AG09309 (cell line): ENCODE measurements around the gene TACC2.

Experiments
- DNase-seq: peaks from one replicate; pipeline ENCODE4 v3.0.0-alpha.2; 2010; ENCODE audit warnings: low read depth
- H3K4me3 ChIP-seq: 2 replicates; pipeline ENCODE4 v1.5.1; 2011; ENCODE audit warnings: mild to moderate bottlenecking, low read depth, low read length, moderate library complexity; ENCODE audit not compliant: control insufficient read depth
- CTCF ChIP-seq: IDR thresholded peaks from 2 replicates; pipeline ENCODE4 v1.5.1; 2011; ENCODE audit warnings: mild to moderate bottlenecking, low read depth, low read length, inconsistent platforms; ENCODE audit not compliant: insufficient read depth, control insufficient read depth; ENCODE audit errors: missing control alignments

Gene TACC2

GRCh38 chr10:122219340-122219739 is 230.4 kb downstream of the TACC2 start:
- no peak for TF ChIP-seq CTCF
- no peak overlapping the region for H3K4me3 ChIP-seq
- DNase-seq = no peak

GRCh38 chr10:122220736-122221135 is 231.8 kb downstream of the TACC2 start:
- H3K4me3 ChIP-seq = no peak overlapping the region
- DNase-seq = no peak
- TF ChIP-seq CTCF = no peak

GRCh38 chr10:122221958-122222357 is 233.0 kb downstream of the TACC2 start:
- DNase-seq = no peak
- no peak for TF ChIP-seq CTCF
- H3K4me3 ChIP-seq = no peak overlapping the region

GRCh38 chr10:122222638-122223037 is 233.7 kb downstream of the TACC2 start:
- H3K4me3 ChIP-seq = no peak overlapping the region
- TF ChIP-seq CTCF = no peak
- no peak for DNase-seq

- no peak for DNase-seq
- no peak for TF ChIP-seq CTCF
- H3K4me3 ChIP-seq = no peak overlapping the region
Measured at GRCh38 chr10:122224159-122224558, 235.2 kb downstream of the TACC2 start.

- TF ChIP-seq CTCF = no peak
- H3K4me3 ChIP-seq = no peak overlapping the region
- DNase-seq = no peak
Measured at GRCh38 chr10:122225330-122225729, 236.4 kb downstream of the TACC2 start.

GRCh38 chr10:122227754-122228153 is 238.8 kb downstream of the TACC2 start:
- no peak overlapping the region for H3K4me3 ChIP-seq
- no peak for TF ChIP-seq CTCF
- DNase-seq = no peak
